Body of pancreas (tissue), 4 donors: Measurements from ENCODE around the gene NXF1. TPM values are rescaled to one million over a fixed set of nuclear protein-coding genes. Genes with fewer than 3 reads are reported as not detected.

Experiments used
- ATAC-seq: fragments of 150-250 bp; one replicate; pipeline ENCODE4 v1.9.1; 2016
- DNase-seq, 4 donors: peaks; one replicate each; pipeline ENCODE4 v3.0.0-alpha.2; 2019
- H3K27ac ChIP-seq, 4 donors: fragments of 200-600 bp; sonication (generic); 1 replicate in 3 of 4; 2 replicates in 1 of 4; pipeline versions ENCODE4 v1.5.1 to v1.6.1; 2016 to 2019; ENCODE audit warnings: mild to moderate bottlenecking in 1 of 4, mixed read lengths in 1 of 4, moderate library complexity in 1 of 4
- H3K27me3 ChIP-seq, 2 donors: fragments of 200-600 bp; sonication (generic); one replicate each; pipeline ENCODE4 v1.6.0; 2016; ENCODE audit warnings: mild to moderate bottlenecking in 1 of 2
- H3K36me3 ChIP-seq, 2 donors: fragments of 200-600 bp; sonication (generic); replicated peaks in 1 of 2; 2 replicates each; pipeline ENCODE4 v1.5.1; 2016; ENCODE audit warnings: low read depth in 2 of 2; ENCODE audit not compliant: insufficient read depth in 1 of 2
- H3K4me1 ChIP-seq: fragments of 200-600 bp; sonication (generic); one replicate; pipeline ENCODE4 v1.6.0; 2016
- H3K4me3 ChIP-seq, 2 donors: fragments of 200-600 bp; sonication (generic); 1 replicate in 1 of 2; 2 replicates in 1 of 2; pipeline ENCODE4 v1.5.1; 2016 to 2019
- H3K9me3 ChIP-seq, 3 donors: fragments of 200-600 bp; sonication (generic); 1 replicate in 2 of 3; 2 replicates in 1 of 3; pipeline ENCODE4 v1.5.1; 2016
- CTCF ChIP-seq, 7 experiments: fragments of 450-650 bp in 4 of 7; fragments of 200-600 bp in 3 of 7; sonication (generic) in 3 of 7; IDR thresholded peaks; one replicate each; pipeline ENCODE4 v1.5.1; 2016 to 2019; ENCODE audit warnings: antibody characterized with exemption in 7 of 7
- POLR2A ChIP-seq, 3 donors: fragments of 450-650 bp; IDR thresholded peaks; one replicate each; pipeline ENCODE4 v1.6.1; 2016; ENCODE audit warnings: antibody characterized with exemption in 3 of 3, mild to moderate bottlenecking in 2 of 3
- WGBS, 2 donors: methylation state at CpG; one replicate each; pipeline ENCODE4 v1.1.5; 2017; 5-methylcytosine and 5-hydroxymethylcytosine counted together
- intact Hi-C: fragments of 100-400 bp; cut with DNase I; formaldehyde crosslinking; loops from one replicate; pipeline ENCODE4 v1.15.1; 2023
- total RNA-seq, 2 donors: library from RNA; depleted of rRNA; stranded (reverse); fragments of >200 nt; gene quantifications; one replicate each; pipeline ENCODE4 v1.1.0, GENCODE V29; 2016

Gene NXF1
- total RNA-seq, 2 donors from 2014 or later: 49.8 to 108 TPM

- peaks cover 5 to 14% of the 10 kb centered on the region in 2 donors for H3K36me3 ChIP-seq
- TF ChIP-seq CTCF (IDR thresholded peaks at IDR 0.05) (no peak), POLR2A (IDR thresholded peaks at IDR 0.05) (no peak)
- no peak overlapping the region for H3K27ac ChIP-seq
- peaks cover 27% of the 10 kb centered on the region for H3K4me1 ChIP-seq
- WGBS, 2 donors: 38 to 50% methylated on average over 3 of the region's 3 CpGs
- ATAC-seq (no peak), DNase-seq (no peak)
- H3K4me3 ChIP-seq: no peak overlapping the region
- intact Hi-C loops: no loop called here
- no peaks in the 10 kb centered on the region for H3K9me3 ChIP-seq
- no peaks in the 10 kb centered on the region for H3K27me3 ChIP-seq
Measured at GRCh38 chr11:62851807-62852522, 46.7 kb upstream of the NXF1 start.

- no peak overlapping the region for H3K27ac ChIP-seq
- H3K4me1 ChIP-seq: peaks cover 19% of the 10 kb centered on the region
- no peak for ATAC-seq
- DNase-seq: no peak
- peaks cover 5 to 14% of the 10 kb centered on the region in 2 donors for H3K36me3 ChIP-seq
- intact Hi-C loops: no loop called here
- H3K27me3 ChIP-seq: no peaks in the 10 kb centered on the region
- no peaks in the 10 kb centered on the region for H3K9me3 ChIP-seq
- H3K4me3 ChIP-seq: no peak overlapping the region
- TF ChIP-seq POLR2A (IDR thresholded peaks at IDR 0.05) (no peak), CTCF (IDR thresholded peaks at IDR 0.05) (no peak)
- 66 to 74% methylated on average over 14 of the region's 15 CpGs for WGBS, 2 donors
Measured at GRCh38 chr11:62850911-62851806, 45.9 kb upstream of the NXF1 start.

- no peak overlapping the region for H3K27ac ChIP-seq
- WGBS, 2 donors: 100% methylated on average over 1 of the region's 1 CpG
- DNase-seq (no peak), ATAC-seq (no peak)
- no peaks in the 10 kb centered on the region for H3K9me3 ChIP-seq
- H3K27me3 ChIP-seq: no peaks in the 10 kb centered on the region
- H3K36me3 ChIP-seq: peaks cover 0 to 4% of the 10 kb centered on the region in 2 donors
- intact Hi-C loops: no loop called here
- no peaks in the 10 kb centered on the region for H3K4me1 ChIP-seq
- TF ChIP-seq POLR2A (IDR thresholded peaks at IDR 0.05) (no peak), CTCF (IDR thresholded peaks at IDR 0.05) (no peak)
- H3K4me3 ChIP-seq: no peak overlapping the region
Measured at GRCh38 chr11:62847767-62848314, 42.6 kb upstream of the NXF1 start.

- no peak for ATAC-seq
- WGBS, 2 donors: 64 to 65% methylated on average over 3 of the region's 3 CpGs
- no peak for DNase-seq
- peaks cover 10% of the 10 kb centered on the region for H3K4me1 ChIP-seq
- intact Hi-C loops: no loop called here
- H3K36me3 ChIP-seq: no peaks in the 10 kb centered on the region
- H3K27me3 ChIP-seq: no peaks in the 10 kb centered on the region
- no peak overlapping the region for H3K27ac ChIP-seq
- H3K4me3 ChIP-seq: no peak overlapping the region
- no peaks in the 10 kb centered on the region for H3K9me3 ChIP-seq
- no peak for TF ChIP-seq POLR2A (IDR thresholded peaks at IDR 0.05)
- no peak for TF ChIP-seq CTCF (IDR thresholded peaks at IDR 0.05)
Measured at GRCh38 chr11:62846177-62846576, 40.9 kb upstream of the NXF1 start.
